DMS79 (cell line): ENCODE data around the gene E2F2.
A peak's percentile ranks its signal among the peaks of the same experiment; 100 is the strongest.
"Not testable (repeated sequence)": the region's sequence is repeated elsewhere in the genome, so short reads cannot be mapped to it uniquely, and the experiment has no call there.

Experiments used
- DNase-seq: peaks from one replicate; lab custom pipeline; 2025; lab: John Stamatoyannopoulos, UW

The E2F2 gene

DNA sequence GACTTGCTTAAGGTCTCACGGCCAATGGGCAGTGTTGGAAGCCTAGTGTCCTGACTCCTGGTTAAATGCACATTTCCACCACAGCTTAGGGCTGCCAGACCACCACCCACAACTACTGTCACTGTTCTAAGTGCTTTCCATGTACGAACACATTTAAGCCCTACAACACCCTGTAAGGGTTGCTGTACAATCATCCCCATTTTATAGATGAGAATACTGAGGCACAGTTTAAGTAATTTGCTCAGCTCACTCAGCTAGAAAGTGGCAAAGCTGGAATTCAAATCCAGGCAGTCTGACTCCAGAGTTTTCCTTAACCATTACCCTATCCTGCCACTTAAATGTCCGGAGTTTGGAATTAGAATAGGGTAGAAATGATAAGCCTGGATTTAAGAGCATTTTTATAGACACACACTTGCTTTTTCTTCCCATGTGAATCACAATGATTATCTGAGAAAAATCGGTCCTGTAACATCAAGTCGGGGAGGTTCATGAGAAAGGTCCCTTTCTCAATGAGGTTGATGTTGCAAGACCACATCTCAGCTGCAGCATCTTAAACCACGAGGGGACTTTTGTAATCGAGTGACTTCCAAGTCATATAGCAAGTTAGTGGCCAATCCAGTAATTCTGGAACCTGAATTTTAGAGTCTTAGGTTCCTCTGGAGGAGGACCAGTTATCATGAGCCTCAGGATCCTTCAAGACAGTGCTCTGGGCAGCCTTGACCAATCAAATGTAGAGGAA, 8.6 kb downstream of the E2F2 start:
- DNase-seq: no peak

DNA sequence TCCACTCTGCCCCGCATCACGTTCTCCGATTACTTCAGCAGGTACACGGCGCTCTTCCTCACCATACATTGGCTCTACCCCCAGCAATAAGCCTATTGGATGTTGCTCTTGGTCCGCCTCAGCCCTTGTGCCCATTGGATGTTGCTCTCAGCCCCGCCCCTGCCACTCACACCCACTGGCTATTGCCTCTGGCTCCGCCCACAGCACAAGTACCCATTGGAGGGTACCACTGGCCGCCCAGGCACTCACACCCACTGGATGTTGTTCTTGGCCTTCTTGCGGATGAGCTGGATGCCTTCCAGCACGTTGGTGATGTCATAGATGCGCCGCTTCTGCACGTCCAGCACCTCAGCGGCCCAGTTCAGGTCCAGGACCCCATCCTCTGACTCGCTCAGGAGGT, 9.4 kb downstream of the E2F2 start:
- no peak for DNase-seq

GRCh38 chr1:23517581-23517980, 13.5 kb downstream of the E2F2 start:
- DNase-seq: no peak

DNA sequence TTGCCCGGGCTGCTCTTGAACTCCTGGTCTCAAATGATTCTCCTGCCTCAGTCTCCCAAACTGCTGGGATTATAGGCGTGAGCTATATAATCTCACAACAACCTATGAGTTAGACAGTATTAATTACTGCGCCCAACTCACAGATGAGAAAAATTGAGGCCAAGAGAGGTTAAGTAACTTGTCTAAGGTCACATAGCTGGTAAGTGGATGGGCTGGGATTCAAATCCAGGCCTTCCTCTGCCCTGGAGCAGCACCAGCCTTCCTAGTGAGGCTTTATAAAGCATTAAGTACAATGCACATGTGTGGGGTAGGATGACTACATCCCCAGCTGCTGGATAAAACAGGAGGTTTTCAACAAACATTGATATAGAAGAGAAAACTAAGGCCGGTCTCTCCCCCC, 15.1 kb downstream of the E2F2 start:
- DNase-seq: no peak

DNA sequence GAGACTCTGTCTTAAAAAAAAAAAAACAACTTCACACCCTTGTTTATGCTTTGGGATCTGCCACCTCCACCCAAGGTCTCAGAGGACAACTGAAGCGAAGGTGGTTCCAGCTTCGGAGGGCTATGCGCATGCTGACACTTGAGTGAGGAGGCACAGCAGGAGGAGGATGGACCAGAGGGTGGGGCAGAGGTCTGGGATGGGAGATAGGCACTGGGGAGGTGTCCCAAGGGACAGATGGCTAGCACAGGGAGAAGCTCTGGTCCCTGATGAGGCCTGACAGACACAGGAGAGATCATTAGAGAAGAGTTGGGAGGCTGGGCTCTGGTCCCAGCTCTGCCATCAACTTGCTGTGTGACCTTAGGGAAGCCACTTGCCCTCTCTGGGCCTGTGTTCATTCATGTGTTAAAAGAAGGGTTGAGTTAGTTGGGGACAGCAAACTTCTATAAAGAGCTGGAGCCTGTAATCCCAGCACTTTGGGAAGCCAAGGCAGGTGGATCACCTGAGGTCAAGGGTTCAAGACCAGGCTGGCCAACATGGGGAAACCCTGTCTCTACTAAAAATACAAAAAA, 16.8 kb downstream of the E2F2 start:
- no peak for DNase-seq

DNA sequence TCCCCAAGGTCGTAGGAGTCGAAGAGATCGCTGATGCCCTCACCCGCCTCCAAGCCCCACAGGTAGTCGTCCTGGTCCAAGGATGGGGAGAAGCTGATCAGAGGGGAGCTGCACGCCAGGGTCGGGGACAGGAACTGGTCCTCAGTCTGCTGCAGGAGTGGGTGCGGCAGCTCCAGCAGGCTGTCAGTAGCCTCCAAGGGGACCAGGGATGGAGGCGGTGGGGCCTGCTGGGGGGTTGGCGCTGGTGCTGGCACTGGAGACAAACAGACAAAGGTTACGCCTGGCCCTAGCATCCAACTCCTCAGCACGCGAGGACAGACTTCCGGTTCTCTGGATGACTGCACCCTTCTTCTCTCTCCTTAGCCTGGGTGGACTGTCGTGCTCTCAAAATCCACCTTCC, 21.1 kb downstream of the E2F2 start:
- DNase-seq: no peak

DNA sequence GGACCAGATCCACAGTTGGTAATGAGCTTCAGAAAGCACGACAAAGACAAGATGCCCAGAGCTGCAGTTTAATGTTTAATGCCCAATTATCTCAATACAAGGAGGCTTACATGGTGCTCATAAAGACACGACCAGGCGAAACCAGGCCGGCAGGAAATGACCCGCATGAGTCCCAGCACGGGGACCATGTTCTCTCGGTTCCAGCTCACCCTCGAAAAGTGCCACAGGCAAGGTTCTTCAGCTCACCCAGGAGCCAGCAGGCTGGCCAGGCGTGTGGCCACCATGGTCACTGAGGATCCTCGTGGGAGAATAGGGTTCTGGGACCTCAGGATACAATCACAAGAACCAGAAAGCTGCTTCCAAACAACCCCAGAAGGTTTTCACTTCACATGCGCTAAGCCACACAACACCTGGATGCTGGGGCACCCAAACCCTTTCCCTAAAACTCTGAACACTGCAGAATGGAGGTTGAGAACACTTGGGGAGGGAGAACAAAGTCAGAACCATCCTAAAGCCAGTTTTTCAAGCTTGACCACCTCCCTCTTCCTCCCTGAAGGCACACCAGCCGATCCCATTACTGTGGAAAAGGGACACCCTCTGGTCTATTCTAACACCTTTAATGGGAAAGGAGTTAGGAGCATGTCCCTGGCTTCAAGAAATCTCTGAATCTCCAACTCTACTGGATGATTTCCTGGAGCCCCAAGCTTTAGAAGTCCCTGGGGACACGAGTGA, 24.5 kb downstream of the E2F2 start:
- no peak for DNase-seq

DNA sequence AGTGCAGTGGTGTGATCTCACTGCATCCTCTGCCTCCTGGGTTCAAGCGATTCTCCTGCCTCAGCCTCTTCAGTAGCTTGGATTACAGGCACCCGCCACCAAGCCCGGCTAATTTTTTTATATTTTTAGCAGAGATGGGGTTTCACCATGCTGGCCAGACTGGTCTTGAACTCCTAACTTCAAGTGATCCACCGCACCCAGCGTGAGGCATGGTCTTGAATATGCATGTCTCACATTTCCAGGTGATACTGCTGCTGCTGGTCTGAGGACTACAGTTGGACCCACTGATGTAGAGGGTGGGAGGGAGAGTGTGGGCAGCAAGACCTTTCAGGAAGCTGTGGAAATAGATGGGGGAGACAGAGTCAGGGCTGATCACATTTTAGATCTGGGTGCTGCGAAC, 25.2 kb downstream of the E2F2 start:
- no peak for DNase-seq

DNA sequence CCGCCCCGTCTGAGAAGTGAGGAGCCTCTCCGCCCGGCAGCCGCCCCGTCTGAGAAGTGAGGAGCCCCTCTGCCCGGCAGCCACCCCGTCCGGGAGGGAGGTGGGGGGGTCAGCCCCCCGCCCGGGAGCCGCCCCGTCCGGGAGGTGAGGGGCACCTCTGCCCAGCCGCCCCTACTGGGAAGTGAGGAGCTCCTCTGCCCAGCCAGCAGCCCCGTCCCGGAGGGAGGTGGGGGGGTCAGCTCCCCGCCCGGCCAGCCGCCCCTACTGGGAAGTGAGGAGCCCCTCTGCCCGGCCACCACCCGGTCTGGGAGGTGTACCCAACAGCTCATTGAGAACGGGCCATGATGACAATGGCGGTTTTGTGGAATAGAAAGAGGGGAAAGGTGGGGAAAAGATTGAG, 26.9 kb downstream of the E2F2 start:
- not testable (repeated sequence) for DNase-seq

GRCh38 chr1:23502951-23503350, 28.1 kb downstream of the E2F2 start:
- DNase-seq: no peak

- DNase-seq: peak; percentile 10
Measured at GRCh38 chr1:23500466-23500865, 30.6 kb downstream of the E2F2 start.

- DNase-seq: no peak
Measured at GRCh38 chr1:23497777-23498439, 33.1 kb downstream of the E2F2 start.

DNA sequence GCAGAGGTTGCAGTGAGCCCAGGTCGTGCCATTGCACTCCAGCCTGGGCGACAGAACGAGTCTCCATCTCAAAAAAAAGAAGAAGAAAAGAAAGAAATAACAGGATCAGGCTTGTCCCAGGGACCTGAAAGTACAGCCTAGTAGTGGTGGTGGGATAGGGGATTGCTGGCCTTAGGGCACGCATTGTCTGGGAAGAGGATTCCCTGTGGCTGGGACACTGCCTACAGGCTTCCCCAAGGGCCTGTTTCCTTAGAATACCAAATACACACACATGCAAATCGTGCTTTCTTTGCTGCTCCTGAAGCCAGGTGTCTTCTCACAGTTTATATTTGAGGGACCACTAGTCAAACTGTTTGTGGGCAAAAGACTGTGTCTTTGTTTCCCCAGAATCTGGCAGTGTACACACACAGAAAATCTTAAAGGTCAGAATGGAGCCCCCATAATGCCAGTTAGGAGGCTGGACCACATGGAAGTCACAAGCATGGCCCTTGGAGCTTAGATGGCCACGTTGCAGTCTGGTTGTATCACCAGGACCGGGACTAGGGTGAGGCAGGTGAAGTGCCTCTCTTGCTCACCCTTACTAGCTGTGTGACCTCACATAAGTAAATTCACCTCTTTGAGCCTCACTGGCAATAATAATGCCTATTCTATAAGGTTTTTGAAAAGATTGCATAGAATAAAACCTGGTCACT, 34.4 kb downstream of the E2F2 start:
- DNase-seq: no peak

- DNase-seq: not testable (repeated sequence)
Measured at GRCh38 chr1:23494836-23495235, 36.2 kb downstream of the E2F2 start.

DNA sequence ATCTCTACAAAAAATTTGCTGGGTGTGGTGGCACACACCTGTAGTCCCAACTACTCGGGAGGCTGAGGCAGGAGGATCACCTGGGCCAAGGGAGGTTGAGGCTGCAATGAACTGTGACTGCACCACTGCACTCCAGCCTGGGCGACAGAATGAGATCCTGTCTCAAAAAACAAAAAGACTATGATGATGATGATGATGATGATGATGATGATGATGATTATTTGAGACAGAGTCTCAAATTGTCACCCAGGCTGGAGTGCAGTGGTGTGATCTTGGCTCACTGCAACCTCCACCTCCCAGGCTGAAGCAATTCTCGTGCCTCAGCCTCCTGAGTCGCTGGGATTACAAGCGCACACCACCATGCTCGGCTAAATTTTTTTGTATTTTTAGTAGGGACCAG, 38.3 kb downstream of the E2F2 start:
- not testable (repeated sequence) for DNase-seq

- DNase-seq: no peak
Measured at GRCh38 chr1:23492132-23492720, 38.8 kb downstream of the E2F2 start.

DNA sequence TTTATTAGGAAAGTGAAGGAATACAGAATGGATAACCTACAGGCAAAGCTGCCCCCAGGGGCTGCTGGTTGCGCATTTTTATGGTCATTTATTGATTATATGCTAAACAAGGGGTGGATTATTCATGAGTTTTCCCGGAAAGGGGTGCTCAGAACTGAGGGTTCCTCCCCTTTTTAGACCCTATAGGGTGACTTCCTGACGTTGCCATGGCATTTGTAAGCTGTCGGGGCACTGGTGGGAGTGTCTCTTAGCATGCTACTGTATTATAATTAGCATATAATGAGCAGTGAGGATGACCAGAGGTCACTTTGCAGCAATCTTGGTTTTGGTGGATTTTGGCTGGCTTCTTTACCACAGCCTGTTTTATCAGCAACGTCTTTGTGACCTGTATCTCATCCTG, 41.2 kb downstream of the E2F2 start:
- no peak for DNase-seq

DNA sequence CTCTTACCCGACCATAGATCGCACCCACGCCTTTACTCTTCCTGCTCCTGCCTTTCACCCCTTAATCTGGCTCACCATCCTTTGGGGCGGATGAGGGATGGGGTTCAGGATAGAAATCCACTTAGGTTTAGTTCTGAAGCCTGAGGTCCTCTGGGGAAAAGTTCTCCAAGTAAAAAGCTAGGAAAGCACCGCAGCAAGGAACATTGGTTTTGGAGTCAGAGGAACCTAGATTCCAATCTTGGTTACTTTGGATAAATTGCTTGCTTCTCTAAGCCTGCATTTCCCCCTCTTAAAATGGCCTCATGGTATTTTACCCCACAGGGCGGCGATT, 46.1 kb downstream of the E2F2 start:
- no peak for DNase-seq

GRCh38 chr1:23484253-23485001, 46.6 kb downstream of the E2F2 start:
- DNase-seq: peak; percentile 73

DNA sequence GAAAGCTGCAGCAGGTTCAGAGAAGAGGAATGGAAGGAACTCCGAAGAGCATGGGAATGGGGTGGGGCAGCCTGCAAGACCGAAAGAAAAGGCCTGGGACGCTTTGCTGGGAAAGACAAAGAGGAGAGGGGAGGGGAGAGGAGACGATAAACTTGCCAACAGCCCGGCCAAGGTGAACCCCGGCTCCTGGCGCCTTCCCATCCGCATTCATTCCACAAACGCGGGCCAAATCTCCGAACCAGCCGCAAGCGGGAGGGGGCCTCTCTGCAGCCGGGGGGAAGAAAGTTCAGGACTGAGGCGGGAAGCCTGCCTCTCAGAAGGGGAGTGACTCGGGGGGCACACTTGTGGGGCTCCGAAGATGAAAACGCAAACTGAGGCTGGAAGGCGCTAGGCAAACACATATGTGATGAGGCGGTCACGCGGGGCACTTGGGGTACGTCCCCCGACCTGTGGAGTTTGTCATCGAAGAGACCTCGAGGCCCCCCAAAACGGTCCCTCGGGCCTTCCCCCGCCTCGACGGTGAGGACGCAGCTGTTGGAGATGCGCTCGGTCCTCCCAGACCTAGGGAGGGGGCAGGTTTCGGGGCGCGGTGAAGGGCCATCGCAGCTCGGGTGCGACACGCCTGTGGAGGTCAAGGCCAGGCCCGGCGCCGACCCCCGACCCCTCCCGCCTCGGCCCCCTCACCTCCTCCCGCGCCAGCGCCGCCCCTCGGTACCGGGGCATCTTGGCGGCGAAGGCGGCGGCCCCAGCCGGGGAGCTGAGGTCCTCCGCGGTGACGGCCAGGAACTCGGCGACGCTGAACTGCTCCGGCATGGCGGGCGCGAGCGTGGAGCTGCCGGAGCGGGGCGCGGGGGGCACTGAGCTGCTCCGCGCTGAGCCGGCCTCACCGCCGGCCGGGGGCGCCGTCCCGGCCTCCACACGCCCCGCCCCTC, 47.4 kb downstream of the E2F2 start, which contains the start of gene ASAP3:
Gene ASAP3 (minus strand): TSS at position 859 of the 932 bp plus-strand sequence. CDS start 46 bp downstream, at position 813.
- DNase-seq: no peak
